B cell (primary cell): ENCODE measurements around the gene MYLK3. TPM values are rescaled to one million over a fixed set of nuclear protein-coding genes. Genes with fewer than 3 reads are reported as not detected.
A peak's percentile ranks its signal among the peaks of the same experiment; 100 is the strongest.

ENCODE experiments used
- ATAC-seq: fragments of 200-7000 bp; cut with Tn5 transposase; one replicate; pipeline ENCODE4 v1.10.0; 2021; ENCODE audit warnings: low read depth, mild to moderate bottlenecking, moderate number of reproducible peaks, moderate library complexity
- CTCF ChIA-PET: fragments of 350-600 bp; sonication (Branson Sonifier 250); formaldehyde crosslinking; loops from one replicate; lab custom pipeline; 2021; ENCODE audit warnings: antibody characterized with exemption, inconsistent platforms; lab: Charles Lee
- POLR2A ChIA-PET: fragments of 350-600 bp; sonication (Branson Sonifier 250); formaldehyde crosslinking; loops from one replicate; lab custom pipeline; 2021; ENCODE audit warnings: antibody characterized with exemption; lab: Charles Lee
- DNase-seq: peaks from one replicate; pipeline ENCODE4 v3.0.0; 2013
- H2AFZ ChIP-seq: 2 replicates; pipeline ENCODE4 v1.6.1; 2012; ENCODE audit warnings: mild to moderate bottlenecking, low read depth, low read length; ENCODE audit not compliant: insufficient read depth, poor library complexity, severe bottlenecking
- H3K27ac ChIP-seq, 2 donors: 1 replicate in 1 of 2; 2 replicates in 1 of 2; pipeline ENCODE4 v1.5.1; 2012 to 2013; ENCODE audit warnings: low read length in 2 of 2, mild to moderate bottlenecking in 2 of 2, moderate library complexity in 1 of 2
- H3K27me3 ChIP-seq, 4 experiments: fragments of 200-600 bp in 1 of 4; sonication (generic) in 1 of 4; replicated peaks in 1 of 4; 1 replicate in 2 of 4; 2 replicates in 2 of 4; pipeline versions ENCODE4 v1.6.1 to v1.7.0; 2013 to 2016; ENCODE audit warnings: low read length in 3 of 4, mild to moderate bottlenecking in 2 of 4, mixed read lengths in 1 of 4, moderate library complexity in 1 of 4; ENCODE audit not compliant: insufficient read depth in 4 of 4, control insufficient read depth in 3 of 4; ENCODE audit errors: control extremely low read depth in 1 of 4
- H3K36me3 ChIP-seq, 2 experiments: replicated peaks in 1 of 2; 1 replicate in 1 of 2; 2 replicates in 1 of 2; pipeline versions ENCODE4 v1.6.1 to v1.7.1; 2013; ENCODE audit warnings: low read length in 1 of 2; ENCODE audit not compliant: insufficient read depth in 2 of 2, control insufficient read depth in 1 of 2; ENCODE audit errors: control extremely low read depth in 1 of 2, extremely low read depth in 1 of 2
- H3K4me1 ChIP-seq, 2 donors: fragments of 200-600 bp in 1 of 2; sonication (generic) in 1 of 2; 1 replicate in 1 of 2; 2 replicates in 1 of 2; pipeline versions ENCODE4 v1.5.1 to v1.6.1; 2013 to 2017; ENCODE audit warnings: low read length in 2 of 2; ENCODE audit not compliant: control insufficient read depth in 2 of 2, insufficient read depth in 2 of 2
- H3K4me2 ChIP-seq: replicated peaks from 2 replicates; pipeline ENCODE3; 2012; ENCODE audit warnings: mild to moderate bottlenecking, low read depth, low read length; ENCODE audit not compliant: poor library complexity, severe bottlenecking
- H3K4me3 ChIP-seq, 5 experiments: fragments of 200-600 bp in 1 of 5; sonication (generic) in 1 of 5; 1 replicate in 3 of 5; 2 replicates in 2 of 5; pipeline versions ENCODE4 v1.5.1 to v1.7.0; 2011 to 2016; ENCODE audit warnings: low read length in 4 of 5, mild to moderate bottlenecking in 4 of 5, low read depth in 2 of 5, control low read depth in 1 of 5, moderate library complexity in 1 of 5; ENCODE audit not compliant: insufficient read depth in 1 of 5; ENCODE audit errors: control extremely low read depth in 1 of 5, extremely low read depth in 1 of 5
- H3K79me2 ChIP-seq: fragments of 200-600 bp; sonication (generic); one replicate; pipeline ENCODE4 v1.6.0; 2016; ENCODE audit warnings: low read length; ENCODE audit not compliant: control insufficient read depth, insufficient read depth
- H3K9ac ChIP-seq: fragments of 200-600 bp; sonication (generic); 2 replicates; pipeline ENCODE4 v1.6.1; 2017; ENCODE audit warnings: mild to moderate bottlenecking, low read length, moderate library complexity
- H3K9me3 ChIP-seq, 3 donors: one replicate each; pipeline versions ENCODE4 v1.6.1 to v1.7.1; 2013; ENCODE audit warnings: low read length in 2 of 3; ENCODE audit not compliant: control insufficient read depth in 2 of 3, insufficient read depth in 1 of 3; ENCODE audit errors: control extremely low read depth in 1 of 3
- H4K20me1 ChIP-seq: 2 replicates; pipeline ENCODE4 v1.6.0; 2012; ENCODE audit warnings: mild to moderate bottlenecking, low read length; ENCODE audit not compliant: insufficient read depth, control insufficient read depth, poor library complexity, severe bottlenecking
- H3K27ac Mint-ChIP-seq: one replicate; pipeline ENCODE4 v1.8.0; 2021; ENCODE audit warnings: mixed read lengths
- H3K27me3 Mint-ChIP-seq: one replicate; pipeline ENCODE4 v1.8.0; 2021; ENCODE audit warnings: mixed read lengths
- H3K4me1 Mint-ChIP-seq: one replicate; pipeline ENCODE4 v1.8.0; 2021; ENCODE audit warnings: mixed read lengths
- H3K4me3 Mint-ChIP-seq: one replicate; pipeline ENCODE4 v1.8.0; 2021; ENCODE audit warnings: mixed read lengths
- H3K9me3 Mint-ChIP-seq: one replicate; pipeline ENCODE4 v1.8.0; 2022; ENCODE audit warnings: mixed read lengths; ENCODE audit not compliant: insufficient read depth
- CTCF ChIP-seq: fragments of 200-600 bp; IDR thresholded peaks from one replicate; pipeline ENCODE4 v1.8.0; 2022; ENCODE audit warnings: antibody characterized with exemption, mild to moderate bottlenecking
- EZH2 ChIP-seq: IDR thresholded peaks from 2 replicates; pipeline ENCODE4 v1.6.1; 2012; ENCODE audit warnings: borderline replicate concordance, low read depth, mild to moderate bottlenecking, moderate library complexity, low read length; ENCODE audit not compliant: insufficient read depth, poor library complexity, severe bottlenecking
- WGBS: methylation state at CpG from one replicate; pipeline ENCODE4 v1.1.5; 2013; ENCODE audit warnings: missing lambda C conversion rate; ENCODE audit not compliant: insufficient coverage; 5-methylcytosine and 5-hydroxymethylcytosine counted together
- intact Hi-C: fragments of 100-400 bp; cut with micrococcal nuclease; formaldehyde crosslinking; loops from one replicate; pipeline ENCODE4 v1.10.0; 2022
- polyA plus RNA-seq: library from polyadenylated mRNA; depleted of rRNA; stranded (reverse); fragments of >200 nt; gene quantifications from 2 replicates; pipeline ENCODE4 v1.2.3, GENCODE V29; 2012
- total RNA-seq, 2 donors: library from RNA; stranded (reverse); fragments of 120-200 nt in 1 of 2; gene quantifications; 1 replicate in 1 of 2; 2 replicates in 1 of 2; pipeline versions ENCODE4 v1.2.3 to v1.2.4, GENCODE V29; 2013 to 2022

The MYLK3 gene
- total and polyA plus RNA-seq, 2 donors (not counting 1 experiment from before 2014, with no cell fraction given): 0.01 to 0.10 TPM

GRCh38 chr16:46688101-46688653, 60.0 kb downstream of the MYLK3 start:
- peak; percentile 84 for DNase-seq

More at GRCh38 chr16:46688101-46688653, 60.0 kb downstream of the MYLK3 start:
- ChIA-PET CTCF (no interaction called here), POLR2A (no interaction called here)
- TF ChIP-seq CTCF: no peak
- TF ChIP-seq EZH2: no peak
- H3K4me1 Mint-ChIP-seq: peaks cover 45% of the 10 kb centered on the region
- H4K20me1 ChIP-seq: peaks cover 29% of the 10 kb centered on the region
- H3K27ac Mint-ChIP-seq: no peak overlapping the region
- no peaks in the 10 kb centered on the region for H3K27me3 ChIP-seq
- H3K4me3 ChIP-seq: peak overlapping the region; percentile 97 to 98 (median 98)
- H3K36me3 ChIP-seq: peaks cover 0 to 3% of the 10 kb centered on the region in 2 experiments
- peaks cover 59% of the 10 kb centered on the region for H3K79me2 ChIP-seq
- peak overlapping the region; percentile 95 for H3K4me2 ChIP-seq
- H3K27me3 Mint-ChIP-seq: no peaks in the 10 kb centered on the region
- WGBS: under 1% methylated on average over 12 of the region's 14 CpGs
- H3K9me3 Mint-ChIP-seq: no peaks in the 10 kb centered on the region
- peak overlapping the region; percentile 94 to 95 for H3K27ac ChIP-seq
- peak overlapping the region; percentile 97 for H3K9ac ChIP-seq
- peak overlapping the region; percentile 92 for H2AFZ ChIP-seq
- H3K4me1 ChIP-seq: peaks cover 44 to 49% of the 10 kb centered on the region in 2 donors
- H3K9me3 ChIP-seq: no peaks in the 10 kb centered on the region
- intact Hi-C loops: loop anchor here (2.0 to 5.0 kb wide), 4 partner anchors 15 to 1554 kb away; partner anchors contain the start of genes LONP2 and SHCBP1
- no peak overlapping the region for H3K4me3 Mint-ChIP-seq
- ATAC-seq: no peak
